OCI-LY7 (cell line): ENCODE data around the gene CHCHD4. TPM values are rescaled to one million over a fixed set of nuclear protein-coding genes. Genes with fewer than 3 reads are reported as not detected.
A peak's percentile ranks its signal among the peaks of the same experiment; 100 is the strongest.

Experiments used
- BruUV-seq: library from RNA; stranded (reverse); fragments of 400-500 nt; replicated peaks from 2 replicates; lab custom pipeline; 2021; lab: Mats Ljungman, UMichigan
- CTCF ChIA-PET: fragments of 300-600 bp; sonication (Branson Sonifier 250); formaldehyde crosslinking; loops from one replicate; lab custom pipeline; 2022; ENCODE audit warnings: antibody characterized with exemption; ENCODE audit not compliant: unreplicated experiment; lab: Charles Lee
- POLR2A ChIA-PET: fragments of 300-600 bp; sonication (Branson Sonifier 250); formaldehyde crosslinking; loops from one replicate; lab custom pipeline; 2022; ENCODE audit warnings: antibody characterized with exemption; lab: Charles Lee
- DNase-seq: peaks from one replicate; pipeline ENCODE4 v3.0.0-alpha.2; 2015; ENCODE audit warnings: low spot score
- H2AFZ ChIP-seq: fragments of 200-600 bp; sonication (generic), shearing (Covaris generic); 2 replicates; pipeline ENCODE4 v1.6.1; 2014; ENCODE audit warnings: mild to moderate bottlenecking, antibody characterized with exemption, low read length, moderate library complexity
- H3K27ac ChIP-seq: fragments of 200-600 bp; sonication (generic); 2 replicates; pipeline ENCODE4 v1.5.1; 2014; ENCODE audit warnings: mixed run types, low read depth, mild to moderate bottlenecking, moderate library complexity, low read length, inconsistent platforms; ENCODE audit not compliant: poor library complexity, severe bottlenecking
- H3K36me3 ChIP-seq: fragments of 200-600 bp; sonication (generic); 2 replicates; pipeline ENCODE4 v1.6.1; 2014; ENCODE audit warnings: mild to moderate bottlenecking, antibody characterized with exemption, low read length, moderate library complexity, mixed read lengths; ENCODE audit not compliant: insufficient read depth
- H3K4me1 ChIP-seq: fragments of 200-600 bp; sonication (generic); 2 replicates; pipeline ENCODE4 v1.5.1; 2014; ENCODE audit warnings: mild to moderate bottlenecking, low read length; ENCODE audit not compliant: insufficient read depth, poor library complexity, severe bottlenecking
- H3K4me2 ChIP-seq: fragments of 200-600 bp; sonication (generic); 2 replicates; pipeline ENCODE4 v1.6.1; 2014; ENCODE audit warnings: mild to moderate bottlenecking, low read length
- H3K4me3 ChIP-seq: fragments of 200-600 bp; sonication (generic); 2 replicates; pipeline ENCODE4 v1.5.1; 2014; ENCODE audit warnings: mild to moderate bottlenecking, low read depth, low read length; ENCODE audit not compliant: poor library complexity, severe bottlenecking
- H3K79me2 ChIP-seq: fragments of 200-600 bp; sonication (generic); 2 replicates; pipeline ENCODE4 v1.6.1; 2016; ENCODE audit warnings: low read depth, mild to moderate bottlenecking, low read length, moderate library complexity, mixed read lengths; ENCODE audit not compliant: insufficient read depth
- H3K9me2 ChIP-seq: fragments of 200-600 bp; sonication (generic); 2 replicates; pipeline ENCODE4 v1.6.1; 2016; ENCODE audit warnings: mild to moderate bottlenecking, low read length, mixed read lengths; ENCODE audit not compliant: insufficient read depth
- H3K9me3 ChIP-seq: fragments of 200-600 bp; sonication (generic); 2 replicates; pipeline ENCODE4 v1.6.1; 2014; ENCODE audit warnings: mild to moderate bottlenecking, mixed run types, low read length, mixed read lengths
- H4K20me1 ChIP-seq: fragments of 200-600 bp; sonication (generic); 2 replicates; pipeline ENCODE4 v1.6.1; 2014; ENCODE audit warnings: mild to moderate bottlenecking, antibody characterized with exemption, low read length, moderate library complexity, mixed read lengths; ENCODE audit not compliant: insufficient read depth
- CTCF ChIP-seq: fragments of 200-600 bp; sonication (generic); conservative IDR thresholded peaks from 2 replicates; pipeline ENCODE4 v1.5.1; 2014; ENCODE audit warnings: mild to moderate bottlenecking, antibody characterized with exemption, low read length, moderate library complexity, mixed read lengths
- EZH2phosphoT487 ChIP-seq: fragments of 200-600 bp; sonication (generic); IDR thresholded peaks from 2 replicates; pipeline ENCODE4 v1.6.1; 2018; ENCODE audit warnings: low read depth, borderline replicate concordance, mild to moderate bottlenecking, mixed run types, antibody characterized with exemption, low read length, moderate library complexity, mixed read lengths
- intact Hi-C: fragments of 100-400 bp; cut with micrococcal nuclease; formaldehyde crosslinking; loops from one replicate; pipeline ENCODE4 v1.10.0; 2022; ENCODE audit not compliant: unreplicated experiment
- total RNA-seq, 2 experiments: library from RNA; depleted of rRNA in 1 of 2; stranded (reverse); fragments of >200 nt in 1 of 2; shearing (Covaris generic) in 1 of 2; gene quantifications; 2 replicates each; pipeline ENCODE4 v1.2.3, GENCODE V29; 2014 to 2022

Gene CHCHD4
- total RNA-seq, 2 experiments from 2014 or later: 19.8 to 27.1 TPM

- BruUV-seq: no TSS peak
- no peaks in the 10 kb centered on the region for H3K4me1 ChIP-seq
- no peak overlapping the region for H3K4me2 ChIP-seq
- no peaks in the 10 kb centered on the region for H3K79me2 ChIP-seq
- no peaks in the 10 kb centered on the region for H3K9me3 ChIP-seq
- 0 out of 2 replicates have a peak, but pooled peaks have one; percentile 12 for TF ChIP-seq CTCF
- no peak for TF ChIP-seq EZH2phosphoT487
- no peak overlapping the region for H2AFZ ChIP-seq
- H3K27ac ChIP-seq: no peak overlapping the region
- no peaks in the 10 kb centered on the region for H3K9me2 ChIP-seq
- POLR2A ChIA-PET: interaction anchor here (0.6 kb wide), 1 partner anchor 162 kb away, joined by 3 read pairs; no protein-coding TSS in a partner anchor
- CTCF ChIA-PET: no interaction called here
- H3K4me3 ChIP-seq: no peak overlapping the region
- H4K20me1 ChIP-seq: no peaks in the 10 kb centered on the region
- no peaks in the 10 kb centered on the region for H3K36me3 ChIP-seq
- DNase-seq: no peak
- intact Hi-C loops: no loop called here
Measured at GRCh38 chr3:14096742-14097141, 27.9 kb downstream of the CHCHD4 start.

- BruUV-seq: no TSS peak
- H3K79me2 ChIP-seq: no peaks in the 10 kb centered on the region
Measured at GRCh38 chr3:14093831-14094230, 30.8 kb downstream of the CHCHD4 start.

More at GRCh38 chr3:14093831-14094230, 30.8 kb downstream of the CHCHD4 start:
- H3K4me3 ChIP-seq: no peak overlapping the region
- H2AFZ ChIP-seq: no peak overlapping the region
- CTCF ChIA-PET: no interaction called here
- no peaks in the 10 kb centered on the region for H4K20me1 ChIP-seq
- H3K36me3 ChIP-seq: no peaks in the 10 kb centered on the region
- no peaks in the 10 kb centered on the region for H3K9me3 ChIP-seq
- no peak overlapping the region for H3K27ac ChIP-seq
- no peaks in the 10 kb centered on the region for H3K4me1 ChIP-seq
- no peak for TF ChIP-seq CTCF
- no peak for TF ChIP-seq EZH2phosphoT487
- H3K9me2 ChIP-seq: no peaks in the 10 kb centered on the region
- intact Hi-C loops: no loop called here
- POLR2A ChIA-PET: interaction anchor here (1.4 kb wide), 1 partner anchor 27 kb away, joined by 4 read pairs; no protein-coding TSS in a partner anchor
- no peak for DNase-seq
- no peak overlapping the region for H3K4me2 ChIP-seq
